Keratinocyte (primary cell): ENCODE results near the gene PCMTD2. TPM values are rescaled to one million over a fixed set of nuclear protein-coding genes. Genes with fewer than 3 reads are reported as not detected.

Experiments
- DNase-seq: peaks from one replicate; pipeline ENCODE4 v3.0.0-alpha.2; 2011; ENCODE audit warnings: low read depth, missing footprints, low spot score
- FAIRE-seq: peaks from 2 replicates; lab custom pipeline; 2011; peaks lifted over from hg19 to GRCh38; lab: Jason Lieb, UNC
- H2AFZ ChIP-seq: 2 replicates; pipeline ENCODE4 v1.6.0; 2012; ENCODE audit warnings: low read length, control low read depth, inconsistent platforms; ENCODE audit not compliant: control insufficient read depth
- H3K27ac ChIP-seq: 2 replicates; pipeline ENCODE4 v1.5.1; 2011; ENCODE audit warnings: low read length; ENCODE audit not compliant: control insufficient read depth, insufficient read depth
- H3K27me3 ChIP-seq: 3 replicates; pipeline ENCODE4 v1.6.0; 2011; ENCODE audit warnings: low read length; ENCODE audit not compliant: control insufficient read depth, insufficient read depth; ENCODE audit errors: extremely low read depth
- H3K36me3 ChIP-seq, 2 experiments: 2 replicates in 1 of 2; 3 replicates in 1 of 2; pipeline ENCODE4 v1.5.1; 2011; ENCODE audit warnings: low read length in 2 of 2, mild to moderate bottlenecking in 1 of 2; ENCODE audit not compliant: control insufficient read depth in 2 of 2, insufficient read depth in 2 of 2; ENCODE audit errors: extremely low read depth in 1 of 2
- H3K4me1 ChIP-seq: 3 replicates; pipeline ENCODE4 v1.5.1; 2011; ENCODE audit warnings: low read length; ENCODE audit not compliant: control insufficient read depth, insufficient read depth; ENCODE audit errors: extremely low read depth
- H3K4me2 ChIP-seq: 3 replicates; pipeline ENCODE4 v1.6.0; 2011; ENCODE audit warnings: low read depth, low read length; ENCODE audit not compliant: control insufficient read depth, insufficient read depth; ENCODE audit errors: extremely low read depth
- H3K4me3 ChIP-seq, 3 experiments: fragments of 200-600 bp in 1 of 3; sonication (generic) in 1 of 3; 2 replicates in 2 of 3; 3 replicates in 1 of 3; pipeline ENCODE4 v1.5.1; 2011 to 2016; ENCODE audit warnings: low read length in 3 of 3, mild to moderate bottlenecking in 3 of 3, control low read depth in 2 of 3, inconsistent platforms in 1 of 3, low read depth in 1 of 3, mixed read lengths in 1 of 3, mixed run types in 1 of 3, moderate library complexity in 1 of 3; ENCODE audit not compliant: control insufficient read depth in 2 of 3, insufficient read depth in 2 of 3; ENCODE audit errors: extremely low read depth in 1 of 3
- H3K79me2 ChIP-seq: 2 replicates; pipeline ENCODE4 v1.6.0; 2012; ENCODE audit warnings: low read length; ENCODE audit not compliant: control insufficient read depth, insufficient read depth
- H3K9ac ChIP-seq: 3 replicates; pipeline ENCODE4 v1.6.0; 2011; ENCODE audit warnings: low read length; ENCODE audit not compliant: control insufficient read depth, insufficient read depth; ENCODE audit errors: extremely low read depth
- H3K9me1 ChIP-seq: 3 replicates; pipeline ENCODE4 v1.6.0; 2011; ENCODE audit warnings: low read length; ENCODE audit not compliant: control insufficient read depth, insufficient read depth; ENCODE audit errors: extremely low read depth
- H3K9me3 ChIP-seq: 2 replicates; pipeline ENCODE4 v1.5.1; 2012; ENCODE audit warnings: low read depth, low read length; ENCODE audit not compliant: control insufficient read depth
- H4K20me1 ChIP-seq: 3 replicates; pipeline ENCODE4 v1.6.0; 2011; ENCODE audit warnings: low read length; ENCODE audit not compliant: control insufficient read depth, insufficient read depth; ENCODE audit errors: extremely low read depth
- EZH2 ChIP-seq: IDR thresholded peaks from one replicate; pipeline ENCODE4 v1.6.1; 2012; ENCODE audit warnings: inconsistent platforms, mild to moderate bottlenecking, low read length, moderate library complexity
- dilution Hi-C: fragments of 300-500 bp; cut with MboI; formaldehyde crosslinking; loops from one replicate; pipeline ENCODE4 v1.7.0; 2020; ENCODE audit warnings: low sequenced_read_pairs; ENCODE audit not compliant: extremely low pct_ligation_motif_present
- polyA plus RNA-seq, 5 experiments: library from polyadenylated mRNA; depleted of rRNA in 3 of 5; stranded (reverse) in 3 of 5; stranded (forward) in 1 of 5; unstranded in 1 of 5; fragments of >200 nt; gene quantifications; 1 replicate in 1 of 5; 2 replicates in 3 of 5; 3 replicates in 1 of 5; pipeline versions ENCODE4 v1.2.1 to v1.2.3, GENCODE V29; 2011 to 2012; ENCODE audit warnings: missing spikeins in 2 of 5, low read depth in 1 of 5, low replicate concordance in 1 of 5
- TF ChIP-seq, protein P1 (sequence below), 3 experiments: IDR thresholded peaks in 1 of 3; conservative IDR thresholded peaks in 1 of 3; optimal IDR thresholded peaks in 1 of 3; 2 replicates in 2 of 3; 3 replicates in 1 of 3; pipeline versions ENCODE3 to v1.5.1; 2011; ENCODE audit warnings: low read length in 3 of 3, mild to moderate bottlenecking in 3 of 3, moderate library complexity in 2 of 3, control low read depth in 1 of 3, inconsistent platforms in 1 of 3; ENCODE audit not compliant: insufficient read depth in 2 of 3; ENCODE audit errors: extremely low read depth in 1 of 3

PCMTD2 gene
- polyA plus RNA-seq, 1 donor (not counting 4 experiments of a cell fraction or from before 2014, with no cell fraction given): 25.8 TPM

DNA sequence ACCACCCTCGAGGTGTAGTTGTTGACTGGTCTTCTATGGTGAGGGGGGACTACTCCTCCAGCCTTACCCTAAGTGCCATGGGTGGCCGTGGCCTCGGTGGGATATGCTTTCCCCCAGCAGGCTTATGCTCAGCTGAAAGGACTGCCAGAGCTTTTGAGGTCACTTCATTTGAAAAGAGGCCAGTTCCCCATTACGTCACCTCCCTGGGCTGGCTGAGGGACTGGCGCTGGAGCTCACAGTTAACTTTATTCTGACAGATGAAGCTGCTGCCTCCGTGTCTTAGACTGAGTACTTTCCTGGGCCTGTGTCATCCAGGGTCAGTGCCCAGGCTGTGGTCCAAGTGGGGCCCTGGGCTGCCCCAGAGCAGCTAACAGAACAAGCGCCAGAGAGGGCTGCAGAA, 42.8 kb upstream of the PCMTD2 start:
- dilution Hi-C loops: no loop called here
- Histone ChIP-seq H3K9ac (no peak overlapping the region), H3K4me1 (peaks cover 13% of the 10 kb centered on the region), H3K27ac (no peak overlapping the region), H3K9me3 (no peaks in the 10 kb centered on the region), H3K27me3 (peaks cover 8% of the 10 kb centered on the region), H2AFZ (no peak overlapping the region), H3K9me1 (no peaks in the 10 kb centered on the region), H4K20me1 (no peaks in the 10 kb centered on the region), H3K4me2 (no peak overlapping the region), H3K36me3 (no peaks in the 10 kb centered on the region), H3K79me2 (no peaks in the 10 kb centered on the region), H3K4me3 (no peak overlapping the region)
- no peak for TF ChIP-seq EZH2
- TF ChIP-seq, protein P1, sequence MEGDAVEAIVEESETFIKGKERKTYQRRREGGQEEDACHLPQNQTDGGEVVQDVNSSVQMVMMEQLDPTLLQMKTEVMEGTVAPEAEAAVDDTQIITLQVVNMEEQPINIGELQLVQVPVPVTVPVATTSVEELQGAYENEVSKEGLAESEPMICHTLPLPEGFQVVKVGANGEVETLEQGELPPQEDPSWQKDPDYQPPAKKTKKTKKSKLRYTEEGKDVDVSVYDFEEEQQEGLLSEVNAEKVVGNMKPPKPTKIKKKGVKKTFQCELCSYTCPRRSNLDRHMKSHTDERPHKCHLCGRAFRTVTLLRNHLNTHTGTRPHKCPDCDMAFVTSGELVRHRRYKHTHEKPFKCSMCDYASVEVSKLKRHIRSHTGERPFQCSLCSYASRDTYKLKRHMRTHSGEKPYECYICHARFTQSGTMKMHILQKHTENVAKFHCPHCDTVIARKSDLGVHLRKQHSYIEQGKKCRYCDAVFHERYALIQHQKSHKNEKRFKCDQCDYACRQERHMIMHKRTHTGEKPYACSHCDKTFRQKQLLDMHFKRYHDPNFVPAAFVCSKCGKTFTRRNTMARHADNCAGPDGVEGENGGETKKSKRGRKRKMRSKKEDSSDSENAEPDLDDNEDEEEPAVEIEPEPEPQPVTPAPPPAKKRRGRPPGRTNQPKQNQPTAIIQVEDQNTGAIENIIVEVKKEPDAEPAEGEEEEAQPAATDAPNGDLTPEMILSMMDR (optimal IDR thresholded peaks at IDR 0.05 in 1 of 3, IDR thresholded peaks at IDR 0.05 in 1 of 3, conservative IDR thresholded peaks at IDR 0.05 in 1 of 3; ENCODE audit: extremely low read depth in 1 of 3, insufficient read depth in 2 of 3, low read length in 3 of 3): no peak
- FAIRE-seq (no peak), DNase-seq (no peak)

DNA sequence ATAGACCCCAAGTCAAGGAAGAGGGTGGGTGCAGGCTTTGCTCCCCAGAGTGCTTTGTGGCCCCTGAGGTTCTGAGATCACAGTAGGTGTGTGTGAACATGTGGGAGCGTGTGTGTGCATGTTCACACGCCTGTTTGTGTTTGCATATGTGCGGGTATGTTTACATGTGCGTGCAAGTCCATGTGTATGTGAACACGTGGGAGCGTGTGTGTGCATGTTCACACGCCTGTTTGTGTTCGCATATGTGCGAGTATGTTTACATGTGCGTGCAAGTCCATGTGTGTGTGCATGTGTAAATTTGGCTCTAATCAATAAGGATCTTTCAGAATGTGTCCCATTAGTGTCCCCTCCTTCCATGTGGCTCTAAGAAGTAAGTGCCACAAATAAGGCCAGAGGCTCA, 41.4 kb upstream of the PCMTD2 start:
- H3K36me3 ChIP-seq: no peaks in the 10 kb centered on the region
- H3K27me3 ChIP-seq: peaks cover 12% of the 10 kb centered on the region
- TF ChIP-seq EZH2: no peak
- TF ChIP-seq, protein P1 (optimal IDR thresholded peaks at IDR 0.05 in 1 of 3, IDR thresholded peaks at IDR 0.05 in 1 of 3, conservative IDR thresholded peaks at IDR 0.05 in 1 of 3; ENCODE audit: extremely low read depth in 1 of 3, insufficient read depth in 2 of 3, low read length in 3 of 3): no peak
- no peak overlapping the region for H3K4me2 ChIP-seq
- no peaks in the 10 kb centered on the region for H3K79me2 ChIP-seq
- DNase-seq (no peak), FAIRE-seq (no peak)
- no peak overlapping the region for H2AFZ ChIP-seq
- no peak overlapping the region for H3K27ac ChIP-seq
- no peak overlapping the region for H3K9ac ChIP-seq
- no peaks in the 10 kb centered on the region for H3K9me1 ChIP-seq
- peaks cover 24% of the 10 kb centered on the region for H3K4me1 ChIP-seq
- no peaks in the 10 kb centered on the region for H3K9me3 ChIP-seq
- no peak overlapping the region for H3K4me3 ChIP-seq
- dilution Hi-C loops: no loop called here
- no peaks in the 10 kb centered on the region for H4K20me1 ChIP-seq
